BE2C (cell line): Measurements from ENCODE around the gene LTBP1.

Source experiments
- DNase-seq: peaks from one replicate; pipeline ENCODE4 v3.0.0-alpha.2; 2020
- H3K27me3 ChIP-seq: fragments of 250-450 bp; sonication (Bioruptor Pico); 2 replicates; pipeline ENCODE4 v1.5.1; 2020; ENCODE audit warnings: mild to moderate bottlenecking
- H3K36me3 ChIP-seq: fragments of 250-450 bp; sonication (Bioruptor Pico); 2 replicates; pipeline ENCODE4 v1.5.1; 2020; ENCODE audit warnings: mild to moderate bottlenecking
- H3K4me1 ChIP-seq: fragments of 250-450 bp; sonication (Bioruptor Pico); 2 replicates; pipeline ENCODE4 v1.5.1; 2020
- H3K4me3 ChIP-seq: 2 replicates; pipeline ENCODE4 v1.5.1; 2011; ENCODE audit warnings: low read depth, low read length
- H3K9me3 ChIP-seq: fragments of 250-450 bp; sonication (Bioruptor Pico); 2 replicates; pipeline ENCODE4 v1.5.1; 2020
- CTCF ChIP-seq: IDR thresholded peaks from 2 replicates; pipeline ENCODE4 v1.5.1; 2012; ENCODE audit warnings: mild to moderate bottlenecking, low read depth, low read length

LTBP1 gene

DNA sequence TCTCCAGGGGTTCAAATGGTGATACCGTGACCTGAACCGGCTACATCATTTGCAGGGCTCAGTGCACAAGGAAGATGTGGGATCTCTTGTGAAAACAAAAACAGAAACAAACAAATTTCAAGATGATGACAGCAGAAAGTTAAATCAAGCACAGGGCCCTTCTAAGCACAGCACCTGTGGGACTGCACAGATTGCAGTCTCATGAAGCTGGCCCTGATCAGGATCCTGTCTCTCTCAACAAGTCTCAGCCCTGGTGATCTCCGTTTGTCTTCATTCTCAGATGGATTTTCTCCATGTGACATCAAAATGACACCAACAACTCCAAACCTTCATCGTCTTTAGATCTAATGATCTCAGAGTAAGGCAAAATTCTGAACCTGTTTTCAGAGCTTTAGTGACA lies 39.7 kb downstream of the LTBP1 start:
- Histone ChIP-seq H3K4me3 (no peak overlapping the region), H3K36me3 (no peaks in the 10 kb centered on the region), H3K27me3 (no peaks in the 10 kb centered on the region), H3K4me1 (no peaks in the 10 kb centered on the region), H3K9me3 (no peaks in the 10 kb centered on the region; the same call in 1 of the 2 replicates)
- no peak for DNase-seq
- no peak for TF ChIP-seq CTCF

- DNase-seq = no peak
- no peak overlapping the region for H3K4me3 ChIP-seq
- H3K36me3 ChIP-seq = no peaks in the 10 kb centered on the region
- H3K4me1 ChIP-seq = no peaks in the 10 kb centered on the region
- no peak for TF ChIP-seq CTCF
- H3K9me3 ChIP-seq = no peaks in the 10 kb centered on the region; the same call in 1 of the 2 replicates
- H3K27me3 ChIP-seq = no peaks in the 10 kb centered on the region
Measured at GRCh38 chr2:32988525-32988924, 41.8 kb downstream of the LTBP1 start.

DNA sequence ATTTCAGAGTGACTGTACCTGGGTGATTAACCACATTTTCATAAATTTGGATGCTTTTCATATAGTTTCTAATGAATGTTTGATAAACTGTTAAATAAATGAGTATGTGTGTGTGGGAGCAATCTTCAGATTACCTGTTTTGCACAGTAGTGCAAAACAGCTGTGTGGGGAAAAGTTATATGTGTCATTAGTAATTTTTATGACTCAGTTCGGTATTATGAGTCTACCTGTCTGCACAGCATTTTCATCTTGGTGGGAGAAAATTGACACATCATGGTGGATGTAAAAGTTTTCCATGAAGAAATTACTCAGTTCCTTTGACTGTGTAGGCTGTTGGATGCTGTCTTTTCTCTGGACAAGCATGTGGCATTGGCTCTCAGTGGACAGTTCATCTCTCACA lies 43.8 kb downstream of the LTBP1 start:
- H3K9me3 ChIP-seq = no peaks in the 10 kb centered on the region
- DNase-seq = no peak

GRCh38 chr2:32991091-32991845 lies 44.5 kb downstream of the LTBP1 start:
- H3K27me3 ChIP-seq = no peaks in the 10 kb centered on the region
- no peaks in the 10 kb centered on the region for H3K4me1 ChIP-seq
- TF ChIP-seq CTCF = no peak
- no peak for DNase-seq
- no peaks in the 10 kb centered on the region for H3K36me3 ChIP-seq
- H3K9me3 ChIP-seq = no peaks in the 10 kb centered on the region
- H3K4me3 ChIP-seq = no peak overlapping the region

More for the DNA sequence above, 43.8 kb downstream of the LTBP1 start:
- no peak for TF ChIP-seq CTCF
- Histone ChIP-seq H3K4me3 (no peak overlapping the region), H3K4me1 (no peaks in the 10 kb centered on the region), H3K27me3 (no peaks in the 10 kb centered on the region), H3K36me3 (no peaks in the 10 kb centered on the region)

DNA sequence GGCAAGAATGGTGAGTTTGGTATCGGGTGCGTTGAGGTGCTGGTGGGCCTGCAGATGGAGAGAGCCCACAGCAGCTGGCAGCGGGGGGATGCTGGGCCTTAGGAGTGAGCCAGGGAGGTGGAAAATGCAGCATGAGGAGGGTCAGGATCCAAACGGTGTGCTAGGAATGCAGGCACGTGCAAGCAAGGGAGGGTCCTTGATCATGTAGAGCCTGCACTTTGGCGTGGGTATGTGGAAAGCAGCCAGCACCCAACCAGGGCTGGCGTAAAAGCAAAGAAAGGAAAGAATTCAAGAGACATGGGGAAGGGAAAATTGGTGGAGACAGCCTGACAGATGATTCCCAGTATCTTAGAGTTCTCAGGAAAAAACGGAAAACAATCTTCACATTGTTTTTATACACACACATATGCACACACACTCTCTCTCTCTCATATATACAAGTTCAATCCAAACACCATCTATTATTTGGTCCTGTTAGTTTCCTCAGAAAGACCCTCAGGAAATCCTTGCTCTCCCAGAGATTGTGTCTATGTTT lies 46.3 kb downstream of the LTBP1 start:
- H3K36me3 ChIP-seq = no peaks in the 10 kb centered on the region
- H3K4me1 ChIP-seq = no peaks in the 10 kb centered on the region; the same call in 1 of the 2 replicates
- no peaks in the 10 kb centered on the region for H3K27me3 ChIP-seq
- no peak for DNase-seq
- H3K9me3 ChIP-seq = no peaks in the 10 kb centered on the region
- no peak for TF ChIP-seq CTCF
- no peak overlapping the region for H3K4me3 ChIP-seq

DNA sequence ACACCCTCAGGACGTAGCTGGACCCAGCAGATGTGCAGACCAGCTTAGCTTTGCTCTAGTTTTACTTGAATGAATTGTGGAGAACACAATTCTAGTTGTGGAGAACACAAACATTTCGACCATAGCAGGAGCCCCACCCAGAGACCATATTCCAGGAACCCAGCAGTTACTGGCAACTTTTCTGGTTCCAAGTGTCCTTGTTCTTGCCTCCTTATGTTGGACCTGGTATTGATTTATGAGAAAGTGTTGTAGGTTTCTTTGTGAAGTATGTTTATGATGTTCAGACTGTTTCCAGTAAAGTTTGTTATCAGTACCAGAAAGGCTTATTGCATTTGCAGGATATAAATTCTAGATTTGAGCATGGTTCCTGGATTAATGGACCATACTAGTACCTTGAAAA lies 51.0 kb downstream of the LTBP1 start:
- H3K4me1 ChIP-seq = no peaks in the 10 kb centered on the region; the same call in 1 of the 2 replicates
- no peak overlapping the region for H3K4me3 ChIP-seq
- no peaks in the 10 kb centered on the region for H3K27me3 ChIP-seq
- H3K36me3 ChIP-seq = no peaks in the 10 kb centered on the region
- no peak for TF ChIP-seq CTCF
- no peak for DNase-seq
- no peaks in the 10 kb centered on the region for H3K9me3 ChIP-seq
